H1 (cell line): ENCODE measurements around the gene KEL. TPM values are rescaled to one million over a fixed set of nuclear protein-coding genes. Genes with fewer than 3 reads are reported as not detected.

Experiments used
- CTCF ChIA-PET: fragments of 300-600 bp; sonication (Branson Sonifier 250); formaldehyde crosslinking; loops from one replicate; lab custom pipeline; 2021; ENCODE audit not compliant: partially characterized antibody; lab: Charles Lee
- POLR2A ChIA-PET: fragments of 300-600 bp; sonication (Branson Sonifier 250); formaldehyde crosslinking; loops from one replicate; lab custom pipeline; 2021; ENCODE audit warnings: inconsistent platforms; ENCODE audit not compliant: partially characterized antibody; lab: Charles Lee
- DNase-seq, 2 experiments: peaks; one replicate each; pipeline versions ENCODE4 v3.0.0 to v3.0.0-alpha.2; 2010 to 2022; ENCODE audit warnings: low spot score in 2 of 2, low read depth in 1 of 2, mixed read lengths in 1 of 2
- FAIRE-seq: peaks from 2 replicates; lab custom pipeline; 2011; peaks lifted over from hg19 to GRCh38; lab: Jason Lieb, UNC
- H2AFZ ChIP-seq: 2 replicates; pipeline ENCODE4 v1.8.1; 2012; ENCODE audit warnings: low read length, inconsistent platforms
- H2AK5ac ChIP-seq: 2 replicates; pipeline ENCODE4 v1.6.1; 2013; ENCODE audit warnings: low read depth, low read length
- H2BK120ac ChIP-seq: replicated peaks from 2 replicates; pipeline ENCODE3; 2013; ENCODE audit warnings: low read depth, low read length, inconsistent platforms
- H2BK12ac ChIP-seq: 2 replicates; pipeline ENCODE4 v1.6.1; 2013; ENCODE audit warnings: low read depth, low read length
- H2BK15ac ChIP-seq: 2 replicates; pipeline ENCODE4 v1.6.1; 2013; ENCODE audit warnings: low read length
- H2BK20ac ChIP-seq: 2 replicates; pipeline ENCODE4 v1.6.1; 2013; ENCODE audit warnings: low read length
- H2BK5ac ChIP-seq: 2 replicates; pipeline ENCODE4 v1.6.1; 2013; ENCODE audit warnings: low read depth, low read length
- H3K14ac ChIP-seq: 2 replicates; pipeline ENCODE4 v1.6.1; 2013; ENCODE audit warnings: inconsistent platforms; ENCODE audit not compliant: insufficient read length
- H3K18ac ChIP-seq: 2 replicates; pipeline ENCODE4 v1.6.1; 2013; ENCODE audit warnings: low read length; ENCODE audit errors: extremely low read depth
- H3K23ac ChIP-seq: 2 replicates; pipeline ENCODE4 v1.6.1; 2013; ENCODE audit warnings: inconsistent platforms; ENCODE audit not compliant: insufficient read length
- H3K23me2 ChIP-seq: 2 replicates; pipeline ENCODE4 v1.6.1; 2013; ENCODE audit warnings: low read depth, low read length
- H3K27ac ChIP-seq: 2 replicates; pipeline ENCODE4 v1.6.1; 2011; ENCODE audit warnings: low read depth, low read length, inconsistent platforms
- H3K27me3 ChIP-seq, 4 experiments: replicated peaks in 1 of 4; 1 replicate in 1 of 4; 2 replicates in 3 of 4; pipeline versions ENCODE4 v1.6.1 to v1.8.1; 2011 to 2013; ENCODE audit warnings: low read length in 3 of 4, mild to moderate bottlenecking in 3 of 4, inconsistent platforms in 2 of 4, mixed read lengths in 2 of 4, moderate library complexity in 1 of 4; ENCODE audit not compliant: control insufficient read depth in 3 of 4, insufficient read depth in 3 of 4; ENCODE audit errors: extremely low read depth in 1 of 4
- H3K36me3 ChIP-seq, 4 experiments: 2 replicates each; pipeline versions ENCODE4 v1.6.1 to v1.8.1; 2011 to 2013; ENCODE audit warnings: mild to moderate bottlenecking in 4 of 4, low read length in 3 of 4, moderate library complexity in 2 of 4, control low read depth in 1 of 4, inconsistent platforms in 1 of 4; ENCODE audit not compliant: insufficient read depth in 4 of 4, control insufficient read depth in 2 of 4
- H3K4ac ChIP-seq: replicated peaks from 2 replicates; pipeline ENCODE3; 2013; ENCODE audit warnings: low read length, low read depth, mixed read lengths, inconsistent platforms; ENCODE audit not compliant: insufficient read length
- H3K4me1 ChIP-seq, 4 experiments: replicated peaks in 1 of 4; 1 replicate in 1 of 4; 2 replicates in 3 of 4; pipeline versions ENCODE4 v1.6.1 to v1.8.1; 2011 to 2013; ENCODE audit warnings: low read length in 3 of 4, inconsistent platforms in 2 of 4, mixed read lengths in 1 of 4; ENCODE audit not compliant: insufficient read depth in 4 of 4, control insufficient read depth in 3 of 4
- H3K4me2 ChIP-seq, 2 experiments: 2 replicates each; pipeline versions ENCODE4 v1.6.1 to v1.8.1; 2011 to 2013; ENCODE audit warnings: low read depth in 2 of 2, low read length in 2 of 2, control low read depth in 1 of 2, inconsistent platforms in 1 of 2, mild to moderate bottlenecking in 1 of 2; ENCODE audit not compliant: insufficient read depth in 1 of 2
- H3K4me3 ChIP-seq, 4 experiments: fragments of 200-600, 300-600 bp in 1 of 4; sonication (generic), shearing (Covaris generic), sonication (Bioruptor Twin) in 1 of 4; 2 replicates each; pipeline versions ENCODE4 v1.5.1 to v1.8.1; 2011 to 2016; ENCODE audit warnings: low read length in 4 of 4, low read depth in 3 of 4, control low read depth in 2 of 4, inconsistent platforms in 2 of 4, mild to moderate bottlenecking in 2 of 4, mixed read lengths in 1 of 4, moderate library complexity in 1 of 4; ENCODE audit not compliant: insufficient read depth in 2 of 4; ENCODE audit errors: extremely low read depth in 1 of 4
- H3K56ac ChIP-seq: replicated peaks from 2 replicates; pipeline ENCODE3; 2013; ENCODE audit warnings: low read depth, mild to moderate bottlenecking, mixed read lengths, low read length, inconsistent platforms; ENCODE audit not compliant: insufficient read length
- H3K79me1 ChIP-seq: 2 replicates; pipeline ENCODE4 v1.6.1; 2013; ENCODE audit warnings: low read depth, low read length, control low read depth
- H3K79me2 ChIP-seq, 2 experiments: 2 replicates each; pipeline versions ENCODE4 v1.6.1 to v1.8.1; 2012 to 2013; ENCODE audit warnings: low read length in 2 of 2, mild to moderate bottlenecking in 2 of 2, inconsistent platforms in 1 of 2; ENCODE audit not compliant: insufficient read depth in 2 of 2, control insufficient read depth in 1 of 2
- H3K9ac ChIP-seq, 4 experiments: replicated peaks in 1 of 4; 1 replicate in 1 of 4; 2 replicates in 3 of 4; pipeline versions ENCODE4 v1.6.1 to v1.8.1; 2011 to 2013; ENCODE audit warnings: low read depth in 3 of 4, low read length in 3 of 4, control low read depth in 2 of 4, mild to moderate bottlenecking in 2 of 4, moderate library complexity in 2 of 4, inconsistent platforms in 1 of 4; ENCODE audit errors: extremely low read depth in 1 of 4
- H3K9me3 ChIP-seq, 2 experiments: 2 replicates each; pipeline versions ENCODE4 v1.6.1 to v1.8.1; 2012 to 2013; ENCODE audit warnings: mild to moderate bottlenecking in 2 of 2, moderate library complexity in 2 of 2, control low read depth in 1 of 2, inconsistent platforms in 1 of 2, low read depth in 1 of 2, low read length in 1 of 2, mixed read lengths in 1 of 2; ENCODE audit not compliant: insufficient read depth in 2 of 2
- H4K20me1 ChIP-seq, 2 experiments: replicated peaks in 1 of 2; 2 replicates each; pipeline versions ENCODE3 to v1.8.1; 2011 to 2013; ENCODE audit warnings: inconsistent platforms in 2 of 2, low read length in 2 of 2, mild to moderate bottlenecking in 1 of 2; ENCODE audit not compliant: insufficient read depth in 2 of 2, control insufficient read depth in 1 of 2
- H4K5ac ChIP-seq: 2 replicates; pipeline ENCODE4 v1.6.1; 2013; ENCODE audit warnings: low read length, low read depth, mixed read lengths, inconsistent platforms; ENCODE audit not compliant: insufficient read length
- H4K8ac ChIP-seq: 2 replicates; pipeline ENCODE4 v1.8.0; 2013; ENCODE audit warnings: mild to moderate bottlenecking, moderate library complexity, low read length, inconsistent platforms; ENCODE audit not compliant: insufficient read depth; ENCODE audit errors: extremely low read depth
- H4K91ac ChIP-seq: replicated peaks from 2 replicates; pipeline ENCODE3; 2013; ENCODE audit warnings: low read length, mixed read lengths, inconsistent platforms; ENCODE audit not compliant: insufficient read length
- BCL11A ChIP-seq, 2 experiments: IDR thresholded peaks; one replicate each; pipeline ENCODE4 v1.6.1; 2011; ENCODE audit warnings: low read depth in 2 of 2, low read length in 2 of 2, mild to moderate bottlenecking in 2 of 2
- BRCA1 ChIP-seq: IDR thresholded peaks from 2 replicates; pipeline ENCODE4 v1.6.1; 2012; ENCODE audit warnings: low read depth, low read length, improper control_type of control experiment
- GTF2F1 ChIP-seq: IDR thresholded peaks from 2 replicates; pipeline ENCODE4 v1.6.1; 2012; ENCODE audit warnings: low read depth, low read length, improper control_type of control experiment, borderline replicate concordance
- HDAC2 ChIP-seq, 2 experiments: fragments of 300-600 bp in 1 of 2; sonication (generic) in 1 of 2; IDR thresholded peaks; 2 replicates each; pipeline ENCODE4 v1.6.1; 2011 to 2012; ENCODE audit warnings: low read depth in 2 of 2, low read length in 2 of 2, mild to moderate bottlenecking in 2 of 2, moderate library complexity in 2 of 2, borderline replicate concordance in 1 of 2, inconsistent platforms in 1 of 2
- POLR2A ChIP-seq, 2 experiments: IDR thresholded peaks; 1 replicate in 1 of 2; 2 replicates in 1 of 2; pipeline ENCODE4 v1.6.1; 2011; ENCODE audit warnings: low read depth in 2 of 2, low read length in 2 of 2, mild to moderate bottlenecking in 2 of 2; ENCODE audit errors: control extremely low read depth in 1 of 2
- POLR2AphosphoS5 ChIP-seq: IDR thresholded peaks from 2 replicates; pipeline ENCODE4 v1.6.1; 2011; ENCODE audit warnings: low read depth, low read length
- SIRT6 ChIP-seq: IDR thresholded peaks from one replicate; pipeline ENCODE4 v1.7.1; 2012; ENCODE audit warnings: low read length, inconsistent platforms
- SP4 ChIP-seq: IDR thresholded peaks from 2 replicates; pipeline ENCODE4 v1.6.1; 2012; ENCODE audit warnings: low read length, inconsistent platforms
- TAF1 ChIP-seq: IDR thresholded peaks from 2 replicates; pipeline ENCODE4 v1.6.1; 2011; ENCODE audit warnings: mild to moderate bottlenecking, low read depth, low read length
- TAF7 ChIP-seq: optimal IDR thresholded peaks from 2 replicates; pipeline ENCODE3; 2011; ENCODE audit warnings: low read depth, mild to moderate bottlenecking, inconsistent platforms, low read length, moderate library complexity, borderline replicate concordance
- WGBS, 2 experiments: shearing (Covaris generic) in 1 of 2; methylation state at CpG; one replicate each; pipeline versions ENCODE4 v1.1.6 to v1.1.7; 2013 to 2015; ENCODE audit warnings: low lambda C conversion rate in 2 of 2, mixed read lengths in 2 of 2, inconsistent platforms in 1 of 2, low coverage in 1 of 2, missing lambda C conversion rate in 1 of 2; ENCODE audit not compliant: insufficient replicate concordance in 2 of 2, insufficient coverage in 1 of 2, insufficient read length in 1 of 2; ENCODE audit errors: extremely low coverage in 1 of 2, missing lambda C conversion rate in 1 of 2; 5-methylcytosine and 5-hydroxymethylcytosine counted together
- polyA plus RNA-seq, 7 experiments: library from polyadenylated mRNA; depleted of rRNA in 3 of 7; stranded (reverse) in 5 of 7; unstranded in 2 of 7; fragments of >200 nt in 5 of 7; fragments of 200-250 nt in 2 of 7; gene quantifications; 1 replicate in 5 of 7; 2 replicates in 1 of 7; 4 replicates in 1 of 7; pipeline versions ENCODE4 v1.2.1 to v1.2.3, GENCODE V29; 2011 to 2013; ENCODE audit warnings: missing spikeins in 2 of 7, mixed read lengths in 2 of 7
- total RNA-seq: library from RNA; stranded (reverse); fragmentation: NEBNext Ultra II Directional; extraction: Animal tissue kit (Norgen Biotek cat#: 25700); gene quantifications from 2 replicates; pipeline ENCODE4 v1.2.1, GENCODE V29; 2021
- TF ChIP-seq, protein P1 (sequence below): IDR thresholded peaks from 2 replicates; pipeline ENCODE4 v1.6.1; 2011; ENCODE audit warnings: low read length, improper control_type of control experiment

Gene KEL
- total and polyA plus RNA-seq, 2 of the 8 experiments (the other 6 are each of a cell fraction or from before 2014, with no cell fraction given), result 1.8 to 1.9 TPM

- WGBS, 2 experiments, result 85% methylated on average over 9 of the region's 10 CpGs; no CpG with 5 or more reads in 1 of the 2 experiments
- FAIRE-seq, result no peak
Observed at GRCh38 chr7:142891490-142892082, 70.6 kb downstream of the KEL start.

More at GRCh38 chr7:142891490-142892082, 70.6 kb downstream of the KEL start:
- ChIA-PET POLR2A (no interaction called here), CTCF (interaction anchor here (1.1 to 8.2 kb wide), 4 partner anchors 11 to 324 kb away, joined by 4 to 69 read pairs (median 30); no protein-coding TSS in a partner anchor)
- TF ChIP-seq, protein P1, sequence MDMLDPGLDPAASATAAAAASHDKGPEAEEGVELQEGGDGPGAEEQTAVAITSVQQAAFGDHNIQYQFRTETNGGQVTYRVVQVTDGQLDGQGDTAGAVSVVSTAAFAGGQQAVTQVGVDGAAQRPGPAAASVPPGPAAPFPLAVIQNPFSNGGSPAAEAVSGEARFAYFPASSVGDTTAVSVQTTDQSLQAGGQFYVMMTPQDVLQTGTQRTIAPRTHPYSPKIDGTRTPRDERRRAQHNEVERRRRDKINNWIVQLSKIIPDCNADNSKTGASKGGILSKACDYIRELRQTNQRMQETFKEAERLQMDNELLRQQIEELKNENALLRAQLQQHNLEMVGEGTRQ, result no peak
- TF ChIP-seq SP4, result no peak
- TF ChIP-seq BRCA1, result no peak
- TF ChIP-seq HDAC2 (IDR thresholded peaks at IDR 0.05; ENCODE audit: borderline replicate concordance in 1 of 2, low read depth in 2 of 2, low read length in 2 of 2), result no peak
- no peak for TF ChIP-seq SIRT6
- no peak for TF ChIP-seq GTF2F1
- no peak for TF ChIP-seq TAF7
- no peak for TF ChIP-seq POLR2A (IDR thresholded peaks at IDR 0.05; ENCODE audit: control extremely low read depth in 1 of 2, low read depth in 2 of 2, low read length in 2 of 2)
- no peak for TF ChIP-seq BCL11A (IDR thresholded peaks at IDR 0.05; ENCODE audit: low read depth in 2 of 2, low read length in 2 of 2)
- TF ChIP-seq TAF1, result no peak
- TF ChIP-seq POLR2AphosphoS5, result no peak
- no peak overlapping the region for H3K27ac ChIP-seq
- H3K56ac ChIP-seq, result no peak overlapping the region
- H4K8ac ChIP-seq, result no peak overlapping the region
- H2BK20ac ChIP-seq, result no peak overlapping the region
- no peak overlapping the region for H3K4me2 ChIP-seq
- H2BK120ac ChIP-seq, result no peak overlapping the region
- no peak overlapping the region for H3K9ac ChIP-seq
- H3K23ac ChIP-seq, result no peak overlapping the region
- no peak overlapping the region for H2BK15ac ChIP-seq
- no peaks in the 10 kb centered on the region for H3K79me1 ChIP-seq
- no peak overlapping the region for H2BK5ac ChIP-seq
- H3K18ac ChIP-seq, result no peak overlapping the region
- H3K79me2 ChIP-seq, result no peaks in the 10 kb centered on the region
- H3K4me3 ChIP-seq, result no peak overlapping the region
- H4K91ac ChIP-seq, result no peak overlapping the region
- H4K5ac ChIP-seq, result no peak overlapping the region
- no peaks in the 10 kb centered on the region for H3K36me3 ChIP-seq
- no peaks in the 10 kb centered on the region for H3K27me3 ChIP-seq
- peaks cover 0 to 2% (median 0%) of the 10 kb centered on the region in 4 experiments; a peak in 1 of 7 replicates for H3K4me1 ChIP-seq
- no peak overlapping the region for H3K4ac ChIP-seq
- H3K23me2 ChIP-seq, result peaks cover 10% of the 10 kb centered on the region; the same call in 1 of the 2 replicates
- peaks cover 0 to 7% of the 10 kb centered on the region in 2 experiments for H4K20me1 ChIP-seq
- H2AK5ac ChIP-seq, result no peak overlapping the region
- no peak for DNase-seq
- H3K9me3 ChIP-seq, result no peaks in the 10 kb centered on the region
- H3K14ac ChIP-seq, result no peak overlapping the region
- H2AFZ ChIP-seq, result no peak overlapping the region
- no peak overlapping the region for H2BK12ac ChIP-seq
